Spleen (tissue), 7 donors: ENCODE results near the gene TGFA.

Experiments
- POLR2A ChIP-seq, 3 donors: fragments of 450-650 bp; IDR thresholded peaks; one replicate each; pipeline ENCODE4 v1.5.1; 2017; ENCODE audit warnings: antibody characterized with exemption in 3 of 3, mild to moderate bottlenecking in 1 of 3
- TF ChIP-seq, protein P1 (sequence below), 11 experiments: fragments of 200-600 bp in 7 of 11; fragments of 450-650 bp in 4 of 11; sonication (generic) in 4 of 11; IDR thresholded peaks in 8 of 11; conservative IDR thresholded peaks in 3 of 11; 1 replicate in 7 of 11; 2 replicates in 4 of 11; pipeline versions ENCODE4 v1.4.0 to v1.8.0; 2016 to 2021; ENCODE audit warnings: antibody characterized with exemption in 11 of 11, inconsistent platforms in 4 of 11, mild to moderate bottlenecking in 1 of 11
- donor health status: DM: no; HTN: no; CAD: no; lungs with moderate emphysema.
- donor health status: DM: no; HTN: no; CAD: no.
- donor health status: DM: no; HTN: no; CAD: no.

DNA sequence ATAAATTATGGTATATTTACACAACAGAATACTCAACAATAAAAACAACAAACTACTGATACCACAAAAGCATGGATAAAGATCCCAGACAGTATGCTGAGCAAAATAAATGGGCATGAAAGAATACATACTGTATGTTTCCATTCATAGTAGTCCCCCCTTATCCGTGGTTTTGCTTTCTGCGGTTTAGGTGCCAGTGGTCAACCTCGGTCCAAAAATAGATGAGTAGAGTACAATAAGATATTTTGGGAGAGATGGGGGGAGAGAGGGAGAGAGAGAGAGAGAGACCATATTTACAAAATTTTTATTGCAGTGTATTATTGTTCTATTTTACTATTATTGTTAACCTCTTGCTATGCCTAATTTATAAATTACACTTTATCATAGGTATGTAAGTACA lies 21.0 kb upstream of the TGFA start:
- TF ChIP-seq, protein P1, sequence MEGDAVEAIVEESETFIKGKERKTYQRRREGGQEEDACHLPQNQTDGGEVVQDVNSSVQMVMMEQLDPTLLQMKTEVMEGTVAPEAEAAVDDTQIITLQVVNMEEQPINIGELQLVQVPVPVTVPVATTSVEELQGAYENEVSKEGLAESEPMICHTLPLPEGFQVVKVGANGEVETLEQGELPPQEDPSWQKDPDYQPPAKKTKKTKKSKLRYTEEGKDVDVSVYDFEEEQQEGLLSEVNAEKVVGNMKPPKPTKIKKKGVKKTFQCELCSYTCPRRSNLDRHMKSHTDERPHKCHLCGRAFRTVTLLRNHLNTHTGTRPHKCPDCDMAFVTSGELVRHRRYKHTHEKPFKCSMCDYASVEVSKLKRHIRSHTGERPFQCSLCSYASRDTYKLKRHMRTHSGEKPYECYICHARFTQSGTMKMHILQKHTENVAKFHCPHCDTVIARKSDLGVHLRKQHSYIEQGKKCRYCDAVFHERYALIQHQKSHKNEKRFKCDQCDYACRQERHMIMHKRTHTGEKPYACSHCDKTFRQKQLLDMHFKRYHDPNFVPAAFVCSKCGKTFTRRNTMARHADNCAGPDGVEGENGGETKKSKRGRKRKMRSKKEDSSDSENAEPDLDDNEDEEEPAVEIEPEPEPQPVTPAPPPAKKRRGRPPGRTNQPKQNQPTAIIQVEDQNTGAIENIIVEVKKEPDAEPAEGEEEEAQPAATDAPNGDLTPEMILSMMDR (IDR thresholded peaks at IDR 0.05 in 8 of 11, conservative IDR thresholded peaks at IDR 0.05 in 3 of 11), result no peak
- no peak for TF ChIP-seq POLR2A (IDR thresholded peaks at IDR 0.05)
